IMR-90 (cell line): ENCODE data around the gene TNS1. TPM values are rescaled to one million over a fixed set of nuclear protein-coding genes. Genes with fewer than 3 reads are reported as not detected.

Experiments used
- ATAC-seq: fragments of 200-7000 bp; cut with Tn5 transposase; 2 replicates; pipeline ENCODE4 v1.9.1; 2020; ENCODE audit warnings: low read depth, mild to moderate bottlenecking, moderate library complexity
- BruUV-seq: library from RNA; stranded (reverse); fragments of 400-500 nt; replicated peaks from 2 replicates; lab custom pipeline; 2021; lab: Mats Ljungman, UMichigan
- CTCF ChIA-PET: fragments of 300-600 bp; formaldehyde crosslinking; extraction: SDS; loops from one replicate; lab custom pipeline; 2021; ENCODE audit warnings: antibody characterized with exemption; lab: Yijun Ruan, JAX
- POLR2A ChIA-PET: fragments of 300-600 bp; sonication (Branson Sonifier 250); formaldehyde crosslinking; loops from one replicate; lab custom pipeline; 2022; ENCODE audit warnings: antibody characterized with exemption; ENCODE audit not compliant: unreplicated experiment; lab: Charles Lee
- DNase-seq: peaks from one replicate; pipeline ENCODE4 v3.0.0; 2013
- H2AFZ ChIP-seq: replicated peaks from 2 replicates; pipeline ENCODE3; 2013; ENCODE audit warnings: low read length, mild to moderate bottlenecking; ENCODE audit not compliant: poor library complexity
- H2AK5ac ChIP-seq: 2 replicates; pipeline ENCODE4 v1.6.1; 2013; ENCODE audit warnings: low read depth, low read length, inconsistent platforms
- H2AK9ac ChIP-seq: replicated peaks from 2 replicates; pipeline ENCODE3; 2013; ENCODE audit warnings: mild to moderate bottlenecking, low read depth, low read length, moderate library complexity; ENCODE audit not compliant: poor library complexity
- H2BK120ac ChIP-seq: 2 replicates; pipeline ENCODE4 v1.6.1; 2013; ENCODE audit warnings: low read depth, low read length, inconsistent platforms
- H2BK15ac ChIP-seq: 3 replicates; pipeline ENCODE4 v1.6.1; 2013; ENCODE audit warnings: low read depth, low read length, inconsistent platforms
- H2BK20ac ChIP-seq: 2 replicates; pipeline ENCODE4 v1.6.1; 2013; ENCODE audit warnings: low read depth, mild to moderate bottlenecking, inconsistent platforms, low read length, moderate library complexity
- H2BK5ac ChIP-seq: 2 replicates; pipeline ENCODE4 v1.6.1; 2013; ENCODE audit warnings: mild to moderate bottlenecking, low read depth, low read length, inconsistent platforms; ENCODE audit not compliant: poor library complexity, severe bottlenecking
- H3K14ac ChIP-seq: replicated peaks from 2 replicates; pipeline ENCODE4 v1.6.1; 2013; ENCODE audit warnings: low read depth, low read length, inconsistent platforms
- H3K18ac ChIP-seq: 2 replicates; pipeline ENCODE4 v1.6.1; 2013; ENCODE audit warnings: low read depth, low read length, control low read depth
- H3K23ac ChIP-seq: 2 replicates; pipeline ENCODE4 v1.6.1; 2013; ENCODE audit warnings: low read depth, low read length, inconsistent platforms
- H3K27ac ChIP-seq: 2 replicates; pipeline ENCODE4 v1.5.1; 2013; ENCODE audit warnings: mild to moderate bottlenecking, control low read depth, low read length; ENCODE audit not compliant: insufficient read depth
- H3K27me3 ChIP-seq: 2 replicates; pipeline ENCODE4 v1.6.1; 2013; ENCODE audit warnings: low read length; ENCODE audit not compliant: control insufficient read depth, insufficient read depth
- H3K36me3 ChIP-seq: 2 replicates; pipeline ENCODE4 v1.6.1; 2013; ENCODE audit warnings: low read length, mixed read lengths; ENCODE audit not compliant: control insufficient read depth, insufficient read depth
- H3K4ac ChIP-seq: 2 replicates; pipeline ENCODE4 v1.6.1; 2013; ENCODE audit warnings: low read depth, low read length, inconsistent platforms
- H3K4me1 ChIP-seq: 2 replicates; pipeline ENCODE4 v1.6.1; 2013; ENCODE audit warnings: low read length, mixed read lengths; ENCODE audit not compliant: control insufficient read depth, insufficient read depth
- H3K4me2 ChIP-seq: 2 replicates; pipeline ENCODE4 v1.6.1; 2013; ENCODE audit warnings: low read depth, mild to moderate bottlenecking, control low read depth, low read length, moderate library complexity
- H3K4me3 ChIP-seq: 2 replicates; pipeline ENCODE4 v1.5.1; 2013; ENCODE audit warnings: low read depth, mild to moderate bottlenecking, control low read depth, low read length, moderate library complexity; ENCODE audit not compliant: insufficient read depth
- H3K56ac ChIP-seq: 2 replicates; pipeline ENCODE4 v1.6.1; 2013; ENCODE audit warnings: low read length, inconsistent platforms; ENCODE audit not compliant: insufficient read depth; ENCODE audit errors: extremely low read depth
- H3K79me1 ChIP-seq, 2 experiments: 2 replicates each; pipeline ENCODE4 v1.6.1; 2013; ENCODE audit warnings: low read length in 2 of 2, inconsistent platforms in 1 of 2, low read depth in 1 of 2
- H3K9ac ChIP-seq: 2 replicates; pipeline ENCODE4 v1.6.1; 2013; ENCODE audit warnings: low read depth, low read length, control low read depth
- H3K9me1 ChIP-seq: 2 replicates; pipeline ENCODE4 v1.6.1; 2013; ENCODE audit warnings: low read length, inconsistent platforms; ENCODE audit not compliant: insufficient read depth
- H3K9me3 ChIP-seq: 2 replicates; pipeline ENCODE4 v1.6.1; 2013; ENCODE audit warnings: low read length; ENCODE audit not compliant: control insufficient read depth, insufficient read depth
- H4K20me1 ChIP-seq: 2 replicates; pipeline ENCODE4 v1.6.1; 2013; ENCODE audit warnings: low read length, inconsistent platforms; ENCODE audit not compliant: insufficient read depth
- H4K5ac ChIP-seq: 2 replicates; pipeline ENCODE4 v1.6.1; 2013; ENCODE audit warnings: mild to moderate bottlenecking, low read depth, low read length, control low read depth
- H4K8ac ChIP-seq, 2 experiments: 2 replicates each; pipeline ENCODE4 v1.6.1; 2013; ENCODE audit warnings: low read depth in 2 of 2, low read length in 2 of 2, control low read depth in 1 of 2, inconsistent platforms in 1 of 2
- H4K91ac ChIP-seq: 2 replicates; pipeline ENCODE4 v1.6.1; 2013; ENCODE audit warnings: low read depth, low read length, inconsistent platforms; ENCODE audit not compliant: insufficient read depth
- FOS ChIP-seq: fragments of 150-350 bp; IDR thresholded peaks from 2 replicates; pipeline ENCODE4 v1.6.1; 2016; ENCODE audit warnings: low read depth, low read length
- MAFK ChIP-seq: IDR thresholded peaks from 2 replicates; pipeline ENCODE4 v1.6.1; 2012; ENCODE audit warnings: low read depth, low read length, improper control_type of control experiment
- MXI1 ChIP-seq: IDR thresholded peaks from 2 replicates; pipeline ENCODE4 v1.6.1; 2012; ENCODE audit warnings: low read depth, mild to moderate bottlenecking, low read length, moderate library complexity, borderline replicate concordance
- POLR2A ChIP-seq: IDR thresholded peaks from 2 replicates; pipeline ENCODE4 v1.6.1; 2012; ENCODE audit warnings: mild to moderate bottlenecking, low read depth, low read length
- SMC3 ChIP-seq: fragments of 150-350 bp; IDR thresholded peaks from 2 replicates; pipeline ENCODE4 v1.6.1; 2016; ENCODE audit warnings: low read depth, mild to moderate bottlenecking, antibody characterized with exemption, low read length, moderate library complexity
- whole genome bisulfite sequencing, 2 experiments: methylation state at CpG; one replicate each; pipeline versions ENCODE4 v1.1.5 to v1.1.7; 2013; ENCODE audit warnings: missing lambda C conversion rate in 2 of 2; ENCODE audit not compliant: insufficient read length in 1 of 2; ENCODE audit errors: extremely low coverage in 2 of 2; 5-methylcytosine and 5-hydroxymethylcytosine counted together
- dilution Hi-C: fragments of 300-500 bp; cut with HindIII; formaldehyde crosslinking; loops from one replicate; pipeline ENCODE4 v1.14.3; 2018; ENCODE audit warnings: low sequenced_read_pairs; ENCODE audit not compliant: unreplicated experiment
- in situ Hi-C: fragments of 300-500 bp; cut with MboI; formaldehyde crosslinking; loops from 3 replicates; pipeline ENCODE4 v1.14.3; 2019; ENCODE audit warnings: low sequenced_read_pairs, inconsistent platforms, mixed read lengths
- intact Hi-C: fragments of 100-400 bp; cut with micrococcal nuclease; formaldehyde crosslinking; loops from 2 replicates; pipeline ENCODE4 v1.10.0; 2022
- polyA plus RNA-seq, 3 experiments: library from polyadenylated mRNA; depleted of rRNA; stranded (reverse); fragments of >200 nt; gene quantifications; 2 replicates each; pipeline ENCODE4 v1.2.3, GENCODE V29; 2012; ENCODE audit warnings: low replicate concordance in 1 of 3
- total RNA-seq: library from RNA; depleted of rRNA; stranded (reverse); fragments of >200 nt; gene quantifications from 2 replicates; pipeline ENCODE4 v1.2.3, GENCODE V29; 2012
- TF ChIP-seq, protein P1 (sequence below): fragments of 150-350 bp; IDR thresholded peaks from 2 replicates; pipeline ENCODE4 v1.6.1; 2017; ENCODE audit warnings: mild to moderate bottlenecking, antibody characterized with exemption, low read length, low read depth
- TF ChIP-seq, protein P2 (sequence below): conservative IDR thresholded peaks from 2 replicates; pipeline ENCODE4 v1.5.1; 2012; ENCODE audit warnings: mild to moderate bottlenecking, low read depth, low read length, improper control_type of control experiment

Gene TNS1
- total and polyA plus RNA-seq, 2 of the 4 experiments (the other 2 are of a cell fraction), result 41.1 to 45.2 TPM

DNA sequence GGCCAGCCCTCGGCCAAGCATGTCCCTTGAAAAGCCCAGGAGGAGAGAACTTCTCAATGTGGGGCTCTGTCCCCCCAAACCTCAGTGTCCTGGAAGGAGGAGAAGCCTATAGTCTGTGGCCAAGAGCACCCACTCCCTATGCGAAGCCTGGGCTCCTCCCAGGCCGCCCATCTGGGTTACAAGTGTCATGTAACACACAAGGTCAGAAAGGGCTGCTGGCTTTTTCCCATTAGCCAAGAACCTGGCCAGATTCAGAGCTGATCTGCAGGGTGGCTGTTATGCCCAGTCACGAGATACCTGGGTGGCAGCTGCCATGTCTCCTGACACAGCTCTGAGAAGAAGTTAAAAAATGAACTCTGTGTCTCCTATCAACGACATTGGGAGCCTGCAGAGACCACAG, 170.7 kb downstream of the TNS1 start:
- POLR2A ChIA-PET, result no interaction called here
- no peaks in the 10 kb centered on the region for H3K27me3 ChIP-seq
- 45% methylated on average over 2 of the region's 5 CpGs; no CpG with 5 or more reads in 1 of the 2 experiments for WGBS, 2 experiments
- no peak overlapping the region for H4K5ac ChIP-seq
- no peak overlapping the region for H3K4ac ChIP-seq
- H3K9me3 ChIP-seq, result no peaks in the 10 kb centered on the region
- H3K56ac ChIP-seq, result no peak overlapping the region
- H4K91ac ChIP-seq, result no peak overlapping the region
- H2AK5ac ChIP-seq, result no peak overlapping the region
- H2AK9ac ChIP-seq, result peak overlapping the region; percentile 29
- DNase-seq (no peak), ATAC-seq (no peak)
- no peak overlapping the region for H2BK20ac ChIP-seq
- CTCF ChIA-PET, result no interaction called here
- no peak overlapping the region for H3K23ac ChIP-seq
- no peak overlapping the region for H3K4me2 ChIP-seq
- dilution Hi-C loops (no loop called here), intact Hi-C loops (no loop called here), in situ Hi-C loops (no loop called here)
- peaks cover 15% of the 10 kb centered on the region for H4K20me1 ChIP-seq
- H3K4me3 ChIP-seq, result no peak overlapping the region
- no peak overlapping the region for H2BK5ac ChIP-seq
- no peak overlapping the region for H3K9ac ChIP-seq
- no peak overlapping the region for H2BK15ac ChIP-seq
- BruUV-seq, result no TSS peak
- H3K79me1 ChIP-seq, result peaks cover 14 to 44% of the 10 kb centered on the region in 2 experiments
- no peak overlapping the region for H3K27ac ChIP-seq
- no peak overlapping the region for H4K8ac ChIP-seq
- no peak overlapping the region for H3K14ac ChIP-seq
- peaks cover 65% of the 10 kb centered on the region for H3K36me3 ChIP-seq
- peaks cover 15% of the 10 kb centered on the region; the same call in 1 of the 2 replicates for H3K9me1 ChIP-seq
- H3K18ac ChIP-seq, result no peak overlapping the region
- TF ChIP-seq MXI1 (no peak), FOS (no peak), SMC3 (no peak), POLR2A (no peak), MAFK (no peak)
- TF ChIP-seq, protein P1, sequence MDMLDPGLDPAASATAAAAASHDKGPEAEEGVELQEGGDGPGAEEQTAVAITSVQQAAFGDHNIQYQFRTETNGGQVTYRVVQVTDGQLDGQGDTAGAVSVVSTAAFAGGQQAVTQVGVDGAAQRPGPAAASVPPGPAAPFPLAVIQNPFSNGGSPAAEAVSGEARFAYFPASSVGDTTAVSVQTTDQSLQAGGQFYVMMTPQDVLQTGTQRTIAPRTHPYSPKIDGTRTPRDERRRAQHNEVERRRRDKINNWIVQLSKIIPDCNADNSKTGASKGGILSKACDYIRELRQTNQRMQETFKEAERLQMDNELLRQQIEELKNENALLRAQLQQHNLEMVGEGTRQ, result no peak
- TF ChIP-seq, protein P2, sequence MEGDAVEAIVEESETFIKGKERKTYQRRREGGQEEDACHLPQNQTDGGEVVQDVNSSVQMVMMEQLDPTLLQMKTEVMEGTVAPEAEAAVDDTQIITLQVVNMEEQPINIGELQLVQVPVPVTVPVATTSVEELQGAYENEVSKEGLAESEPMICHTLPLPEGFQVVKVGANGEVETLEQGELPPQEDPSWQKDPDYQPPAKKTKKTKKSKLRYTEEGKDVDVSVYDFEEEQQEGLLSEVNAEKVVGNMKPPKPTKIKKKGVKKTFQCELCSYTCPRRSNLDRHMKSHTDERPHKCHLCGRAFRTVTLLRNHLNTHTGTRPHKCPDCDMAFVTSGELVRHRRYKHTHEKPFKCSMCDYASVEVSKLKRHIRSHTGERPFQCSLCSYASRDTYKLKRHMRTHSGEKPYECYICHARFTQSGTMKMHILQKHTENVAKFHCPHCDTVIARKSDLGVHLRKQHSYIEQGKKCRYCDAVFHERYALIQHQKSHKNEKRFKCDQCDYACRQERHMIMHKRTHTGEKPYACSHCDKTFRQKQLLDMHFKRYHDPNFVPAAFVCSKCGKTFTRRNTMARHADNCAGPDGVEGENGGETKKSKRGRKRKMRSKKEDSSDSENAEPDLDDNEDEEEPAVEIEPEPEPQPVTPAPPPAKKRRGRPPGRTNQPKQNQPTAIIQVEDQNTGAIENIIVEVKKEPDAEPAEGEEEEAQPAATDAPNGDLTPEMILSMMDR, result no peak
- no peak overlapping the region for H2BK120ac ChIP-seq
- H3K4me1 ChIP-seq, result peaks cover 10% of the 10 kb centered on the region
- H2AFZ ChIP-seq, result no peak overlapping the region
